ENCODE measurements around the gene ANKRD31.

- TF ChIP-seq, protein P1, sequence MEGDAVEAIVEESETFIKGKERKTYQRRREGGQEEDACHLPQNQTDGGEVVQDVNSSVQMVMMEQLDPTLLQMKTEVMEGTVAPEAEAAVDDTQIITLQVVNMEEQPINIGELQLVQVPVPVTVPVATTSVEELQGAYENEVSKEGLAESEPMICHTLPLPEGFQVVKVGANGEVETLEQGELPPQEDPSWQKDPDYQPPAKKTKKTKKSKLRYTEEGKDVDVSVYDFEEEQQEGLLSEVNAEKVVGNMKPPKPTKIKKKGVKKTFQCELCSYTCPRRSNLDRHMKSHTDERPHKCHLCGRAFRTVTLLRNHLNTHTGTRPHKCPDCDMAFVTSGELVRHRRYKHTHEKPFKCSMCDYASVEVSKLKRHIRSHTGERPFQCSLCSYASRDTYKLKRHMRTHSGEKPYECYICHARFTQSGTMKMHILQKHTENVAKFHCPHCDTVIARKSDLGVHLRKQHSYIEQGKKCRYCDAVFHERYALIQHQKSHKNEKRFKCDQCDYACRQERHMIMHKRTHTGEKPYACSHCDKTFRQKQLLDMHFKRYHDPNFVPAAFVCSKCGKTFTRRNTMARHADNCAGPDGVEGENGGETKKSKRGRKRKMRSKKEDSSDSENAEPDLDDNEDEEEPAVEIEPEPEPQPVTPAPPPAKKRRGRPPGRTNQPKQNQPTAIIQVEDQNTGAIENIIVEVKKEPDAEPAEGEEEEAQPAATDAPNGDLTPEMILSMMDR (conservative IDR thresholded peaks at IDR 0.05; ENCODE audit: low read length) = no peak
- no peak for TF ChIP-seq EZH2phosphoT487 (IDR thresholded peaks at IDR 0.05; ENCODE audit: borderline replicate concordance)
These were observed 192.9 kb downstream of the ANKRD31 start for GRCh38 chr5:75043633-75044264.
